HG03442 (cell line): Measurements from ENCODE around the gene KDM1A.

Experiments used
- ATAC-seq: cut with Tn5 transposase; IDR thresholded peaks from one replicate; pipeline ENCODE4 v1.9.1; 2021; ENCODE audit warnings: mild to moderate bottlenecking, moderate library complexity; ENCODE audit not compliant: unreplicated experiment

KDM1A gene

DNA sequence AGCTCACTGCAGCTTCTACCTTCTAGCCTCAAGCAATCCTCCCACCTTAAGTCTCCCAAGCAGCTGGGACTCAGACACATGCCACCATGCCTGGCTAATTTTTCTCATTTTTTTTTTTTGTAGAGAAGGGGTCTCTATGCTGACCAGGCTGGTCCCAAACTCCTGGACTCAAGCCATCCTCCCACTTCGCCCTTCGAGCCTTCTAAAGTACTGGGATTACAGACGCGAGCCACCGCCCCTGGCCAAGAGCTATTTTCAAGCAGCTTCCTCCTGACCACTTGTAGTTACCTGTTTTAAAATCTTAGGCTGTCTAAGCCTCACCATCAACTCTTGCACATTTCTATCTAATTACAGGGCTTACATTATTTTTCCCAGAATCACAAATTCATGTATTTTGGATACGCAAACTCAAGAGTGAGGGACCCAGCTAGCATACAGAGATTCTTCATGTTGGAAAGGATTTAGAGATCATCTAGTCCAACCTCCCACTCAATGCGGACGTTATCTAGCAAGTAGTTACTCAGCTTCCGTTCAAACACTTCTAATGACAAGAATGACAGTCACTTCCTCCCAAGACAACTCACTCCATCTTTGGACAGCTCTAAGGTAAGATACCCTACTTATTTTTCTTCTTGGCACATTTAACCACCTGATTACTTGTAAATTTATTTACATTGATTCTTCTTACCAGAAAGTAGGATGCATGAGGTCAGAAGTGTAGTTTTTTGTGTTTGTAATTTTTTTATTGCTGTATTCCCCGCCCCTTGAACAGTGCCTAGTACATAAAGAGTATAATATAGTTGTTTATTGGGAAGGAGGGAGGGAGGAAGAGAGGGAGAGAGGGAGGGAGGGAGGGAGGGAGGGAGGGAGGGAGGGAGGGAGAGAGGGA lies 84.0 kb downstream of the KDM1A start:
- ATAC-seq, result no peak

DNA sequence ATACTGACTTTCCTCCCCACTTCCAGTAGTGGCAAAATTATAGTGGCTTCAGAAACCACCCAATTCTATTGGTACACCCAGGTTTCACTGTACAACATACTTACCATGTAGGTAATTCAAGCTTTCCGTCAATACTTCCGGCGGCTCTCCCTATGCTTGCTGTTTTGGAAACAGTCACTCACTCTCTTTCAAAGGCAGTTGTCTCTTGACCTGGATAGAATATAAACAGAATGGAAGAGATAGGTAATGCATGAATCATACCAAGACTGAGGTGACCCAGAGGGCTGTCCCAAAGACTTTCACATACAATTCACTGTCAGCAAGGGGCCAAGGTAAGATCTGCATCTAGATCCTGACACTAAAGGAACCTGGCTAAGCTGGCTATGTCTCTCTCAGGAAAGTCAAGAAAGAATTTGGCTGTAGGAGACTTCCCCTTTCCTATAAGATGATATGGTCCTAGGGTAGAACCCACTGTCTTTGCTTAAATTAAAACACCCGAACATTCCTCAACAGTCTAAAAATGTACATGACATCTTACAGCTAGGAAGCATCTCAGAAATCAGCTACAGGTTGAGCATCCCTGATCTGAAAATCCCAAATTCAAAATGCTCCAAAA lies 89.8 kb downstream of the KDM1A start:
- ATAC-seq, result no peak

DNA sequence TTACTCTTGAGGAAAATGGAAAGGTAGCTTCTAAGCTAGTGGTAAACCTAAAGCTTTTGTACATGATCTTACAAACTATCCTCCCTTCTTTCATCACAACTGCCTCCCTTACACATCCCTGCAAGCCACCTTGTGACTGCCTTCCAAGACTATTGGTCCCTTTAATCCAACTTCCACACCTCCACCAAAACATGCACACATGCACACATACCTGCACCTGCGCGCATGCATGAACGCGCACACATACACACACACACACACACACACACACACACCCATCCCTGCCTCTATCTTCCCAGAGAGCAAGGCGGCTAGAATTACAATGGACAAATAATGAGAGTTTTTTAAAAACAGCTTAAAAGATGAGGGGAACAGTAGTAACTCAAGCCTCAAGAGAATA lies 91.1 kb downstream of the KDM1A start:
- no peak for ATAC-seq

DNA sequence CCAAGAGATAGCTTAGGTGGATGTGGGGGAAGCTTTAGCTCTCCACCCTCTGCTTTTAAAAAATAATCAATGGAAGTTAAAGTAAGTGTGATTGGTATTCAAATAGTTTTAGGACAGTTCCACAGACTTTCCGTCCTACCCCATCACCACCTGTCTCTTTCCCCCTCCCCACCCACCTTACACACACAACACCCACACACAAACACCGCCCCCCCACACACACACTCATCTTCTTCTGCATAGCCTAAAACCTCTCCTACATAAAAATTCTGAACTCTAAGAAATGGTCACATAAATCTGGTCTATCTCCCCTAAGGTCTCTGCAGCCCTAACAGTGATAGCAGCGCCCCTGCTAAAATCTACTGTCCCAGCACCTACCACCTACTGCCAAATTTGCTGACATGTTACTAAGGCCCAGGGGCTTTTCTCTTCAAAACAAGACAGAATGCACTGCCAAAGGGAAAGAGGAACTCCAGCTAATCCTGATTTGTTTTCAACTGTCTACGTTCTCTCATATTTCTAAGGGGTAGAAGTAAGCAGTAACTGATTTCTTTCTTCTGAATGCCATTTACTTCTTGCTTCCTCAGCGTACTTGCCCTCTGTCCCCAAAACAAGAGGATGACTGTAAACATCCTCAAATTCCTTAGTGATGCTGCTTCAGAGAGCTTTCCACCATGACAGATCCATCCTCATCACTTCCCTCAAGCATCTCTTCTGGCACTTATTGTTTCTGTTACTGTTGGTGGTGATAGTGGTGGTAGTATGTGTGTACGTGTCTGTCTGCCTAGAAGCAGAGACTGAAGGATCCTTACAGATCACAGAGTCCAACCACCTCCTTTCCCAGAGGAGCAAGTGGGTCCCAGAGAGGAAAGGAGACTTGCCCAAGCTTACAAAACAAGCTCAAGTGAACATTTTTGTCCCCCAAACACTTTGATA lies 92.6 kb downstream of the KDM1A start:
- ATAC-seq, result no peak

DNA sequence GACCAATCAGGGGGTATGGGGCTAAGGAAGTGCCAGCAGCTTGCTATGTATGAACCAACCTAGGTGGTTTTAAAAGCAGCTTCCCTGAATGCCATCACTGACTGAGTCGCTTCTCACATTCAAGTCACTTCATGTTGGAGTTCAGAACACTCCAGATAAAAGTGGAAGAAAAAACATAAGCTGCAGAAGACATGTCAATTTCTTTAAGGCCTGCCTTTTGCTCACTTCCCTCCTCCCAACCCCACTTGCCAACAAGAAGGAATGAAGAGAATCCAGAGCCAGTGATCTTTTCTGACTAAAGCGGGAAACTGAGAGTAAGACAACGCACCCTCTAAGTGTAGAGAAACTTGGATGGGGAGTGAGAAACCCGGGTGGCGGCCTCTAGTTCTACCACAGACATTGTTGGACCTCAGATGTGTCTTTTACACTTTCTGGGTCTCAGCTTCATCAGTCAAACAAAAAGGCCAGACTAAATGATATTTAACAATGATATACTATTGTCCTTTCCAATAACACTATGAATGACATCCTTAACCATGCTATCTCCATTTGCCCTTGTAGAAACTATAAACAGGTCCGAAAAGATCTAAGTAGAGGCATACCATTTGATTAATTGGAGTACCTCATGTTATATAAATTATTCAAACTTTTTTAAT lies 95.3 kb downstream of the KDM1A start:
- ATAC-seq, result no peak

DNA sequence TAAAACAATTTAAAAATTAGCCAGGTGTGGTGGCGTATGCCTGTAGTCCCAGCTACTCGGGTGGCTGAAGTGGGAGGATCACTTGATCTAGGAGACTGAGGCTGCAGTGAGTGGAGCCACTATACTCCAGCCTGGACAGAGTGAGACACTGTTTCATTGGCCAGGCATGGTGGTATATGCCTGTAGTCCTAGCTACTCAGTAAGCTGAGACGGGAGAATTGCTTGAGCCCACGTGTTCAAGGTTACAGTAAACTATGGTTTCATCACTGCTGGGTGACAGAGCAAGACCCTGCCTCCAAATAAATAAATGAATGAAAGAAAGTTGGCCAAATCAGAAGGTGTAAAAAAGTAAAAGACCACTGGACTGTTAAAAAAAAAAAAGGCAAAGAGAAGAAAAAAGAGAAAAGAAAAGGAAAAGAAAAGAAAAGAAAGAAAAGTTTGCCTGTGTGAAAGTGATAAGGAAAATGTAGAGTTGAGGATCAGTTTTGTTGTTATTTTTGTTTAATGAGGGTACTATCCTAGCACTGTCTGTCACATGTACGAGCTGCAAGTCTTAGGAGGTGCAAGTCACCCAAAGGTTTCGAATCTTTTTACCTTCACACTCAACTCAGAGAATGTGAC lies 97.1 kb downstream of the KDM1A start:
- ATAC-seq, result no peak

DNA sequence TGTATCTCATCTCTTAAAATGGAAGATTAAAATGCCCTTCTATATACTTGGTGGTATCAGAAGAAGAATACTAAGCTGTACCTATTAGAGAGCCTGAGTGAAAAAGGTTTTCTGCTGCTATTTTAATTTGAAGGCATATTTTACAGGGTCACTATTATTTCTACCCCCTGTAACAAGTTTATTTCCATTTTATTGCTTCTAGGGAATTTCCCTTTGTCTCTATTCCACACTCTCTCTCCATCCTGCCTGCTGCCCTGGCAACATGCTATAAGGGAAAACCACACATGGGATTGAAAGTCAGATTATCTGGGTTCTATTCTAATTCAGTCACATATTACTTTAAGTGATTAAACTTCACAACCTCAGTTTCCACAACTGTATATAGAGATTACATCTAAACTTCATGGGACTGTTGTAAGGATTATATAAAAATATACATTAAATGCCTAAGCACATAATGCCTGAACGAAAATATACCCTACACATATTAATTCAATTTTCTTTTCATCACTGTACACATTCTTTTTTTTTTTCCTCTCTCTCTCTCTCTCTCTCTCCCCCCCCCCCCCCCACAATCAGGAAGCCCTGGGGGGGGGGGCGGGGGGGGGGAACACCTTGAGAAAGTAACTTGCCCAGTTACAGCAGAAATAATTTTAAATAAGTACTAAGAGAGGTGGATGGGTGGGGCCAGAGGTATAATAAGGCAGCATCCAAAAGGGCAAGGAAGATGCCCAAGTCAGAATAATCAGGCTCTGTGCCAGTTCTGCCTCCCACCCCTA lies 97.8 kb downstream of the KDM1A start:
- no peak for ATAC-seq

DNA sequence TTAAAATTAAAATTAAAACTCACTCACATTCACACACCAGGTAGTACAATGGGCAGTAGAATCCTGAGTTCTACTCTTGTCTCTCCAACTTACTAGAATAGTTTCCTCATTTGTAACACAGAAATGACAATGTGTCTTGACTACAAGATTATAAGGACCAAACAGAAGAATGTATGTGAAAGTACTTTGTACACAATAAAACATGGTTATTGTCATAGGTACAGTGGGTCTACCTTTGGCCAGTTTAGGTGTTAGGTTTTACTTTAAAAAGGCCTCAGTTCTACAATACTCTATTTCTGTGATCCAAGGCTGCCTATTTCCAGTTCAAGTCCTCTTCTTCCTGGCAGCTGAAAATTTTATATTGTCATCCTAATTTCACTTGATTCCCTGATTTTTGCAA lies 99.1 kb downstream of the KDM1A start:
- no peak for ATAC-seq

DNA sequence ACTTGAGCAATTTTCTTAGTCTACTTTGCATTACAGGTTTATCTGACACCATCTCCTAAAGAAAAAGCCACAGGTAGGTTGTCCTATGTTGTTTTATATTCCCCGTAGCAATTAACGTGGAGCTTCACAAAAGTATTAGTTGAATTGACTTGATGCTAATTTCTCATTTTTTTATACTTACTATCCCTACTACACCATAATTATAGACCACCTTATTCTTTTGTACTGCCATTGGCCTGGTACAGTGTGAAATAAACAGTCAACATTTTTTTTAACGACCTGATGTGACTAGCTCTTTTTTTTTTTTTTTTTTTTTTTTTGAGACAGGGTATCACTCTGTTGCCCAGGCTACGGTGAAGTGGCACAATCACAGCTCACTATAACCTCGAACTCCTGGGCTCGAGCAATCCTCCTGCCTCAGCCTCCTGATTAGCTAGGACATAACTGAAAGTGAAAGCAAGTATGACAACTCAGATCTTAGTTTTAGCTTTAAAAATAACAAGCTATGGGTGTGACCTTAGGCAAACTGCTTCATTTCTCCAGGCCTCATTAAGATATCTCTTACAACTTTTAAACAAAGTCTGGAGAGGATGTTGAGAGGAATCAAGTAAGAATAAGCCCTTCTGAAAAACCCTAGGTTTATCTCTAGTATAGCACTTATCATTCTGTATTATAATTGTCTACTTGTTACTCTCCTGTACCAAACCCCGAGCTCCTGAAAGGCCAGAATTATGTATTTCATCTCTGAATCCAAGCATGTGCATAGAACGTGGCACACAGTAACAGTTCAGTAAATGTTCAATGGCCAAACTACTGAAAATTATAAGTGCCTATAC lies 99.9 kb downstream of the KDM1A start:
- ATAC-seq, result no peak

DNA sequence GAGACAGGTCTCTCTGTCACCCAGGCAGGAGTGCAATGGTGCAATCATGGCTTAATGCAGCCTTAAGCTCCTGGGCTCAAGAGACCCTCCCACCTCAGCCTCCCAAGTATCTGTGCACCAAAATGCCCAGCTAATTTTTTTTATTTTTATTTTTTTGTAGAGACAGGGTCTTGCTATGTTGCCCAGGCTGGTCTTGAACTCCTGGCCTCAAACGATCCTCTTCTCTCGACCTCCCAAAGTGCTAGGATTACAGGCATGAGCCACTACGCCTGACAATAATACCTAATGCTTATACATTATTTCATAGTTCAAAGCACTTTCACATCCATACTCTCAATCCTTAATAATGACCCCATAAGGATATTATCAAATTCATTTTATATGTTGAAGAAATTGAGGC lies 101.1 kb downstream of the KDM1A start:
- no peak for ATAC-seq

DNA sequence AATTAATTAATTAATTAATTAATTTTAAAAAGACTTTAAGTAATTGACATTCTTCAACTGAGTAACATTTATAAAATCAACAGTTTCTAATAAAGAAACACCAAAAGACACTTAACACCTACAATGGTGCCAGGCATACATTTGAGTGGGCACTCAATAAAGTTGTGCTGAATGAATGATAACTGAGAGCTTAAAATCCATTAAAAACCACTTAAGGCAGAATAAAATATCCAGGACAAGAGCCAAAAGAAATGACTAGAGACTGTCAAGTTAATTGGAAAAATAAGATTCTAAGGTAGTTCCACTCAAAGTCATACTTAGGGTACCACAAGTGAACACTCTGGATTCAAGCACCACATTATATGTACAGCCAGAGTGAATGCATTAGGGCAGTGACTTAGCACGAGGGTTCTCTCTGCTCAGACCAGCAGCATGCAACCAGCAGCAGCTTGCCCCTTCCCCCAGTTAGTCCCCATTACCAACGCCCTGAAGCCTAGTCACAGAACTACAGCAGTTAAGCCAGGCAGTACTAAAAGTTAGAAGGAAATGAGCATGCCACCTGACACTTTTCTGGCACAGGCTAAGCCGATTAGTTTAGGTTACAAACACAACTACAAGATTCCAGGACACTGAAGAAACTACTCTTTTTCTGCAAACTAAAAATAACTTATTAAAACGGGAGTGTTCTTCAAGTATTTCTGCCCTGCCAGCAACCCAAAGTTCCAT lies 102.9 kb downstream of the KDM1A start:
- no peak for ATAC-seq

DNA sequence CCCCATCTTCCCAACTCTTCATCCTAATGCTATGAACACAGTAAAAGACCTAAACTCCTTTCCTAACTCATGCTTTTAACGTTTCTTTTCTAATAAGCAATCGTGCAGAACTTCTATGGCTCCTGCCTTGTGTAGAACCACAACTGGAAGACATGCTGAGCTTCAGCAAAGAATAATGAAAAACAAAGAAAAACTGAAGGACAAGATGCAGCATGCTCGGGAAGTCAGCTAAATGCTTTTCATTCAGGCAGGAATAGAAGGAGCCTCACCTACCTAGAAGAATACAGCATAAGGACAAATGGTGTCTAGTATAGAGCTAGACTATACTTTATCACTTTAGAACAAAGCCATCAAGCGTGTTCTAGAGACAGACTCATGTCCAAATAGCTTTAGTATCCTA lies 103.5 kb downstream of the KDM1A start:
- ATAC-seq, result no peak

DNA sequence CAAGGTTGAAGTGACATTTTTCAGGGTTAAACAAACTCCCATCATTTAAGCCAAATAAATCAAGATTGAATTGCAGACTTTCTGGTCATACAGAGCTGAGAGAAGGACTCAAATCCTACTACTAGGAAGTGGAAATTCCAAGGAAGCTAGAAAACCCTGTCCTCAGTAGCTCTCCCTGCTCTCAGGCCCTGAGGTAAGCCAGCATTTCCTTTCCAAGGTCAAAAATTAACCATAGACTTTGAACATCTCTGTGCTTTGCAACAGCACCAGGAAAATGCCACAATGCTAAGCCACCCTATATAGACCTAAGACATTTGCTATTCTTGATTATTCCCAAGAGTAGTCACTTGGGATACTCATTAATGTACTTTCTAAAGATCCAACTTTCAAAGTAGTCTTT lies 104.3 kb downstream of the KDM1A start:
- ATAC-seq, result no peak

DNA sequence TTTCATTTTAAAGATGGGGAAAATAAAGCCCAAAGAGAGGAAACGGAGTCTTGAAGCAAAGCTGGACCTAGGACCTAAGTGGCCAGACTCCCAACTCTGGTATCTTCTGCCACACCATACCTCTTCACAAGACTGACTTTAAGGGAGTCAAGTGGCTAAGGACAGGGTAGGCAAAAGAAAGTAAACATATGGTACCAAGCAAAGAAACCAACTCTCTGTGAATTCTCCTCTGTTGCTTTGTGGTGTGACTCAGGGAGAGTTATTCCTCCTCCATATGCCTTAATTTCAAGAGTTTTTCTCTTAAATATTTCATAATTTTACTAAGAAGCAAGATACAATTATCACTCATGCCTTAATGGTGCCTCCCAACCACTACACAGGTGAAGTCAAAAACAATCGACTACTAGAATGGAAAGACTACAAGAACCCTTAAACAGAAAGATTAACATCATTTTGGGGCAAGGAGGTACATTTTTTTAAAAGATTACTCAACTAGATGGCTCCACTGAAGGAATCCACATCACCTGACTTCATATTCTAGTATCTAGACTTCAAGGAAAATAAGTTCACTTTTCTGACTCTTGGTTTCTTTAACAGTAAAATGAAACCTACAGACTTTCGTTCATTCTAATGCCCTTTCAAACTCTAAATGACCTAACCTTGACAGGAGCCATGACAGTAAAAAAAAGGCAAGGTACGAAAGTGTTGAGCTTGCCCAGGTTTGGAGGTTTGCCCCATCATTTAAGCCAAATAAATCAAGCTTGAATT lies 105.2 kb downstream of the KDM1A start:
- no peak for ATAC-seq

DNA sequence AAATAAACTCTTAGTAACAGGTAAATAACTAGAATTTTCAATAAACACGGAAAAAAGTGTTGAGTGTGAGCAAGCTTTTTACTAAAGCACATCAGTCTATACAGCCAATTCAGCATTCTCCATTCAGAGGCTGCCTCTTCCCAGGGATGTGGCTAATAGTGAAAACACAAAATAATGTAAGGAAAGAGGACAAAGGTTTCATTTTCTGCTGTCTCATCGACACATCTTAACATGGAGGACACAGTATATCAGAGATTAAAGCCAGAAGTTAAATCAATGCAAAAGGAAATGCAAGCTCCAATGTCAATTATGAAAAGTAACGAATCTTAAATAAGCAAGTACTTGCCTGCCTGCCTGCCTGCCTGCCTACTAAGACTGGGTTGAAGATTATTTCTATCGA lies 106.2 kb downstream of the KDM1A start:
- no peak for ATAC-seq

DNA sequence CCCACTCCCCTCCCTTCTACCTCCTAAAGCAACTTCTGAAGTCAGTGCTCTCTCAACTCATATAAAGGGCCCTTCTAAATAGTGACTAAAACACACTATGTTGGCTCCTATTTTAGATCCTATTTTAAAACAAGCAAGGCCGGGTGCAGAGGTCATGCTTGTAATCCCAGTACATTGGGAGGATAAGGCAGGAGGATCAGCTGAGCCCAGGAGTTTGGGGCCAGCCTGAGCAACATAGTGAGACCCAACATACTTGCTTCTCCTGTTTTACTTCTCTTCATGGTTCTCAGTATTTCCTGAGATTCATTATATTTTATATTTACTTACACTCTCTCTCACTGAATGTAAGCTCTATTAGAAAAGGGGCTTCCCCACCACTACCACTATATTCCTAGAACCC lies 106.9 kb downstream of the KDM1A start:
- no peak for ATAC-seq

DNA sequence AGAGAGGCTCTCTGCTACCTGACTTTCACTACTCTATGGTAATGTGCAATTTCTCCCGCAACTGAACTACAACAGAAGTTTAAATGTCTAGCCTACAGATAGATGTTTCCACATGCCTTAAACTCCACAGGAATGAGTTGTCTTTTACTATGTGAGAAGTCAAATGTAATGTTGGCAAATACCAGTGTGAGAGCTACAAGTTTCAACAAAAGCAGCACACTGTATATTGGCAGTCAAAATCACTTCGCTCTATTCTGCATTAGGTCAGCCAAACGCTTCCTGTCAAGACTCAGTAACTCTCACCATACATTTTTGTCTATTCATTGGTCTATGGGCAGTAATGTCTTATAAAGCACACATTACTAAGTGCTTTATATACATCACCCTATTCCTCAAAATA lies 107.5 kb downstream of the KDM1A start:
- no peak for ATAC-seq
